WTC11 (cell line): ENCODE measurements around the gene PRDM9. TPM values are rescaled to one million over a fixed set of nuclear protein-coding genes. Genes with fewer than 3 reads are reported as not detected.
"Not testable (repeated sequence)": the region's sequence is repeated elsewhere in the genome, so short reads cannot be mapped to it uniquely, and the experiment has no call there.

Source experiments
- ATAC-seq: fragments of 200-7000 bp; cut with Tn5 transposase; 2 replicates; pipeline ENCODE4 v1.10.0; 2021; ENCODE audit warnings: mild to moderate bottlenecking, moderate library complexity
- CTCF ChIA-PET: fragments of 300-600 bp; sonication (Branson Sonifier 250); formaldehyde crosslinking; loops from one replicate; lab custom pipeline; 2021; ENCODE audit warnings: antibody characterized with exemption; lab: Charles Lee
- POLR2A ChIA-PET: fragments of 350-600 bp; sonication (Branson Sonifier 250); formaldehyde crosslinking; loops from one replicate; lab custom pipeline; 2021; ENCODE audit warnings: antibody characterized with exemption; lab: Charles Lee
- DNase-seq: peaks from one replicate; pipeline ENCODE4 v3.0.0; 2021; ENCODE audit warnings: low spot score
- H3K27ac Mint-ChIP-seq: 2 replicates; pipeline ENCODE4 v1.8.0; 2021; ENCODE audit warnings: mixed read lengths
- H3K27me3 Mint-ChIP-seq: 2 replicates; pipeline ENCODE4 v1.8.0; 2021; ENCODE audit warnings: low read depth, mild to moderate bottlenecking, moderate library complexity, mixed read lengths
- H3K36me3 Mint-ChIP-seq: 2 replicates; pipeline ENCODE4 v1.8.0; 2021; ENCODE audit warnings: mixed read lengths
- H3K4me1 Mint-ChIP-seq: 2 replicates; pipeline ENCODE4 v1.8.0; 2022; ENCODE audit warnings: mixed read lengths
- H3K4me3 Mint-ChIP-seq: 2 replicates; pipeline ENCODE4 v1.8.0; 2021; ENCODE audit warnings: mild to moderate bottlenecking, moderate library complexity, mixed read lengths
- H3K9me3 Mint-ChIP-seq: 2 replicates; pipeline ENCODE4 v1.8.0; 2021; ENCODE audit warnings: mixed read lengths
- CBFB ChIP-seq: sonication (generic); formaldehyde crosslinking; IDR thresholded peaks from 2 replicates; pipeline ENCODE4 v1.8.1; 2022; ENCODE audit warnings: mild to moderate bottlenecking, low read depth, missing genetic modification reagents
- CREB1 ChIP-seq: sonication (generic); formaldehyde crosslinking; IDR thresholded peaks from 2 replicates; pipeline ENCODE4 v1.8.0; 2023; ENCODE audit warnings: mild to moderate bottlenecking, missing genetic modification reagents
- FOXP1 ChIP-seq: sonication (generic); formaldehyde crosslinking; IDR thresholded peaks from 2 replicates; pipeline ENCODE4 v1.8.0; 2022; ENCODE audit warnings: missing genetic modification reagents, mild to moderate bottlenecking, moderate library complexity, borderline replicate concordance
- HMGA2 ChIP-seq: fragments of 250-450 bp; sonication (Bioruptor Pico); IDR thresholded peaks from 2 replicates; pipeline ENCODE4 v1.4.0; 2021; ENCODE audit warnings: mild to moderate bottlenecking, moderate library complexity
- MXD4 ChIP-seq: fragments of 250-450 bp; sonication (Bioruptor Pico); IDR thresholded peaks from 2 replicates; pipeline ENCODE4 v1.8.0; 2021; ENCODE audit warnings: mild to moderate bottlenecking, moderate library complexity, borderline replicate concordance
- NFE2L1 ChIP-seq: sonication (generic); formaldehyde crosslinking; IDR thresholded peaks from 2 replicates; pipeline ENCODE4 v1.8.1; 2023; ENCODE audit warnings: missing genetic modification reagents
- TEAD1 ChIP-seq: sonication (generic); formaldehyde crosslinking; IDR thresholded peaks from 2 replicates; pipeline ENCODE4 v1.8.0; 2022; ENCODE audit warnings: mild to moderate bottlenecking, missing genetic modification reagents
- ZNF121 ChIP-seq: sonication (generic); formaldehyde crosslinking; IDR thresholded peaks from 2 replicates; pipeline ENCODE4 v1.8.0; 2023; ENCODE audit warnings: missing genetic modification reagents
- total RNA-seq: library from RNA; stranded (reverse); gene quantifications from 3 replicates; pipeline ENCODE4 v1.2.3, GENCODE V29; 2021
- TF ChIP-seq, protein P1 (sequence below): sonication (generic); formaldehyde crosslinking; IDR thresholded peaks from 2 replicates; pipeline ENCODE4 v1.8.0; 2022; ENCODE audit warnings: mild to moderate bottlenecking, missing genetic modification reagents
- TF ChIP-seq, protein P2 (sequence below): sonication (generic); formaldehyde crosslinking; IDR thresholded peaks from 2 replicates; pipeline ENCODE4 v1.8.0; 2023; ENCODE audit warnings: mild to moderate bottlenecking, missing genetic modification reagents
- TF ChIP-seq, protein P3 (sequence below): sonication (generic); formaldehyde crosslinking; IDR thresholded peaks from 2 replicates; pipeline ENCODE4 v1.8.0; 2023; ENCODE audit warnings: missing genetic modification reagents
- TF ChIP-seq, protein P4 (sequence below): sonication (generic); formaldehyde crosslinking; IDR thresholded peaks from 2 replicates; pipeline ENCODE4 v1.8.1; 2022; ENCODE audit warnings: missing genetic modification reagents, borderline replicate concordance
- TF ChIP-seq, protein P5 (sequence below): sonication (generic); formaldehyde crosslinking; IDR thresholded peaks from 2 replicates; pipeline ENCODE4 v1.8.0; 2022; ENCODE audit warnings: missing genetic modification reagents

The PRDM9 gene
- total RNA-seq, 1 experiment from 2014 or later, result 0.15 TPM

DNA sequence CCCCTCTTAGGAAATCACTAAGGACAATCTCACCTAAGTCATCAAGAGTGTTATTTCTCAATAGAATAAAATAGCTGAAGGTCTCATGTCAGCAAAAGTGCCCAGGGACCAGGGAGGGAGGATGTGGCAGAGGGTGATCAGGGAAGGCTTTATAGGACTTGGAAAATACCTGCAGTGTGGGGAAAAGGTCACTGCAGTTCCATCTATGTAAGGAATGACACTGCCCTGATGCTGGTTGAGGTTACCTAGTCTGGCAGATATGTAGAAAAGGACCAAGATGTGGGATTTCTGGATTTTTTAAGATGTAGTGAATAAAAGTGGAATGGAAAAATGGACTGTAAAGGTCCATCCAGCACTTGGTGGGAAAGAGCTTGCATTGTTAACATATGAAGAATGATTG lies 18.3 kb downstream of the PRDM9 start:
- peaks cover 27% of the 10 kb centered on the region for H3K36me3 Mint-ChIP-seq
- POLR2A ChIA-PET, result no interaction called here
- H3K4me1 Mint-ChIP-seq, result peaks cover 13% of the 10 kb centered on the region
- H3K27me3 Mint-ChIP-seq, result no peaks in the 10 kb centered on the region; the same call in 1 of the 2 replicates
- no peak for ATAC-seq
- H3K4me3 Mint-ChIP-seq, result no peak overlapping the region
- peaks cover 43% of the 10 kb centered on the region for H3K9me3 Mint-ChIP-seq
- H3K27ac Mint-ChIP-seq, result no peak overlapping the region
- DNase-seq, result no peak
- TF ChIP-seq NFE2L1 (CRISPR knock-in tag), result no peak
- TF ChIP-seq, protein P1, sequence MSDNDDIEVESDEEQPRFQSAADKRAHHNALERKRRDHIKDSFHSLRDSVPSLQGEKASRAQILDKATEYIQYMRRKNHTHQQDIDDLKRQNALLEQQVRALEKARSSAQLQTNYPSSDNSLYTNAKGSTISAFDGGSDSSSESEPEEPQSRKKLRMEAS (CRISPR knock-in tag), result no peak
- TF ChIP-seq MXD4, result no peak
- TF ChIP-seq, protein P2, sequence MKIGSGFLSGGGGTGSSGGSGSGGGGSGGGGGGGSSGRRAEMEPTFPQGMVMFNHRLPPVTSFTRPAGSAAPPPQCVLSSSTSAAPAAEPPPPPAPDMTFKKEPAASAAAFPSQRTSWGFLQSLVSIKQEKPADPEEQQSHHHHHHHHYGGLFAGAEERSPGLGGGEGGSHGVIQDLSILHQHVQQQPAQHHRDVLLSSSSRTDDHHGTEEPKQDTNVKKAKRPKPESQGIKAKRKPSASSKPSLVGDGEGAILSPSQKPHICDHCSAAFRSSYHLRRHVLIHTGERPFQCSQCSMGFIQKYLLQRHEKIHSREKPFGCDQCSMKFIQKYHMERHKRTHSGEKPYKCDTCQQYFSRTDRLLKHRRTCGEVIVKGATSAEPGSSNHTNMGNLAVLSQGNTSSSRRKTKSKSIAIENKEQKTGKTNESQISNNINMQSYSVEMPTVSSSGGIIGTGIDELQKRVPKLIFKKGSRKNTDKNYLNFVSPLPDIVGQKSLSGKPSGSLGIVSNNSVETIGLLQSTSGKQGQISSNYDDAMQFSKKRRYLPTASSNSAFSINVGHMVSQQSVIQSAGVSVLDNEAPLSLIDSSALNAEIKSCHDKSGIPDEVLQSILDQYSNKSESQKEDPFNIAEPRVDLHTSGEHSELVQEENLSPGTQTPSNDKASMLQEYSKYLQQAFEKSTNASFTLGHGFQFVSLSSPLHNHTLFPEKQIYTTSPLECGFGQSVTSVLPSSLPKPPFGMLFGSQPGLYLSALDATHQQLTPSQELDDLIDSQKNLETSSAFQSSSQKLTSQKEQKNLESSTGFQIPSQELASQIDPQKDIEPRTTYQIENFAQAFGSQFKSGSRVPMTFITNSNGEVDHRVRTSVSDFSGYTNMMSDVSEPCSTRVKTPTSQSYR (CRISPR knock-in tag), result no peak
- no peak for TF ChIP-seq TEAD1 (CRISPR knock-in tag)
- TF ChIP-seq HMGA2, result no peak
- TF ChIP-seq, protein P3, sequence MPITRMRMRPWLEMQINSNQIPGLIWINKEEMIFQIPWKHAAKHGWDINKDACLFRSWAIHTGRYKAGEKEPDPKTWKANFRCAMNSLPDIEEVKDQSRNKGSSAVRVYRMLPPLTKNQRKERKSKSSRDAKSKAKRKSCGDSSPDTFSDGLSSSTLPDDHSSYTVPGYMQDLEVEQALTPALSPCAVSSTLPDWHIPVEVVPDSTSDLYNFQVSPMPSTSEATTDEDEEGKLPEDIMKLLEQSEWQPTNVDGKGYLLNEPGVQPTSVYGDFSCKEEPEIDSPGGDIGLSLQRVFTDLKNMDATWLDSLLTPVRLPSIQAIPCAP, result no peak
- CTCF ChIA-PET, result no interaction called here

DNA sequence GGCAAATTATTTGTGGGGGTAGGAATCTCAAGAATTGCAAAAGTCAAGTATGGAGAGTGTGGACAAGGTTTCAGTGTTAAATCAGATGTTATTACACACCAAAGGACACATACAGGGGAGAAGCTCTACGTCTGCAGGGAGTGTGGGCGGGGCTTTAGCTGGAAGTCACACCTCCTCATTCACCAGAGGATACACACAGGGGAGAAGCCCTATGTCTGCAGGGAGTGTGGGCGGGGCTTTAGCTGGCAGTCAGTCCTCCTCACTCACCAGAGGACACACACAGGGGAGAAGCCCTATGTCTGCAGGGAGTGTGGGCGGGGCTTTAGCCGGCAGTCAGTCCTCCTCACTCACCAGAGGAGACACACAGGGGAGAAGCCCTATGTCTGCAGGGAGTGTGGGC lies 19.2 kb downstream of the PRDM9 start:
- POLR2A ChIA-PET, H3K27me3 Mint-ChIP-seq, H3K27ac Mint-ChIP-seq, DNase-seq, ATAC-seq, CTCF ChIA-PET, H3K4me3 Mint-ChIP-seq: not testable (repeated sequence)
- Mint-ChIP-seq H3K4me1 (peaks cover 13% of the 10 kb centered on the region), H3K36me3 (peaks cover 25% of the 10 kb centered on the region), H3K9me3 (peaks cover 47% of the 10 kb centered on the region)

DNA sequence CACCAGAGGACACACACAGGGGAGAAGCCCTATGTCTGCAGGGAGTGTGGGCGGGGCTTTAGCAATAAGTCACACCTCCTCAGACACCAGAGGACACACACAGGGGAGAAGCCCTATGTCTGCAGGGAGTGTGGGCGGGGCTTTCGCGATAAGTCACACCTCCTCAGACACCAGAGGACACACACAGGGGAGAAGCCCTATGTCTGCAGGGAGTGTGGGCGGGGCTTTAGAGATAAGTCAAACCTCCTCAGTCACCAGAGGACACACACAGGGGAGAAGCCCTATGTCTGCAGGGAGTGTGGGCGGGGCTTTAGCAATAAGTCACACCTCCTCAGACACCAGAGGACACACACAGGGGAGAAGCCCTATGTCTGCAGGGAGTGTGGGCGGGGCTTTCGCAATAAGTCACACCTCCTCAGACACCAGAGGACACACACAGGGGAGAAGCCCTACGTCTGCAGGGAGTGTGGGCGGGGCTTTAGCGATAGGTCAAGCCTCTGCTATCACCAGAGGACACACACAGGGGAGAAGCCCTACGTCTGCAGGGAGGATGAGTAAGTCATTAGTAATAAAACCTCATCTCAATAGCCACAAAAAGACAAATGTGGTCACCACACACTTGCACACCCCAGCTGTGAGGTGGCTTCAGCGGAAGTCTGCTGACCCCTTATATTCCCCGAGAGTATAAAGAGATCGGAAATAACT lies 20.0 kb downstream of the PRDM9 start:
- H3K27me3 Mint-ChIP-seq, H3K4me3 Mint-ChIP-seq, POLR2A ChIA-PET, ATAC-seq, CTCF ChIA-PET: not testable (repeated sequence)
- Mint-ChIP-seq H3K4me1 (peaks cover 13% of the 10 kb centered on the region), H3K36me3 (peaks cover 25% of the 10 kb centered on the region), H3K27ac (peak overlapping the region; percentile 32; the same call in 1 of the 2 replicates), H3K9me3 (peaks cover 47% of the 10 kb centered on the region)
- DNase-seq, result peak; percentile 30

DNA sequence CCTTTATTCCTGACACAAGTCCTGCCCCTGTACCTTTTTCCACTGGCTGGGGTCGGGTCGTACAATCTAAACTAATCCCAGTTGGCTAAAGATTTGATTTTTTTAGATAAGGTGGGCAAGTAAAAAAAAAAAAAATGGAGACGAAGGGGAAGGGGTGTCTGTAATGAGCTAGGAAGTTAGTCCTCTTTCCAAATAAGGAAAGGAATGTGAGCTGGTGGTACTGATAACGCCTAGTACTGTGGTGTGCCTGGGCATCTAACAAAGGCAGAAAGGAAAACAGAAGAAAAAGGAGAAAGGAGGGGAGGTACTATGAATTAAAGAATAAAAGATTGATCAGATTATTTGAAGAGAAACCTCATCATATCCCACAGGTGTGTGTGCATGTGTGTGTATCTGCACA lies 21.3 kb downstream of the PRDM9 start:
- Mint-ChIP-seq H3K27me3 (no peaks in the 10 kb centered on the region; the same call in 1 of the 2 replicates), H3K9me3 (peaks cover 45% of the 10 kb centered on the region), H3K36me3 (peaks cover 23% of the 10 kb centered on the region), H3K4me3 (no peak overlapping the region), H3K27ac (no peak overlapping the region; the same call in 1 of the 2 replicates), H3K4me1 (peaks cover 13% of the 10 kb centered on the region)
- CTCF ChIA-PET, result interaction anchor here (0.6 kb wide), 1 partner anchor 204 kb away, joined by 4 read pairs; no protein-coding TSS in a partner anchor
- peak; percentile 24; the same call in 1 of the 2 replicates for ATAC-seq
- no peak for DNase-seq
- TF ChIP-seq, protein P4, sequence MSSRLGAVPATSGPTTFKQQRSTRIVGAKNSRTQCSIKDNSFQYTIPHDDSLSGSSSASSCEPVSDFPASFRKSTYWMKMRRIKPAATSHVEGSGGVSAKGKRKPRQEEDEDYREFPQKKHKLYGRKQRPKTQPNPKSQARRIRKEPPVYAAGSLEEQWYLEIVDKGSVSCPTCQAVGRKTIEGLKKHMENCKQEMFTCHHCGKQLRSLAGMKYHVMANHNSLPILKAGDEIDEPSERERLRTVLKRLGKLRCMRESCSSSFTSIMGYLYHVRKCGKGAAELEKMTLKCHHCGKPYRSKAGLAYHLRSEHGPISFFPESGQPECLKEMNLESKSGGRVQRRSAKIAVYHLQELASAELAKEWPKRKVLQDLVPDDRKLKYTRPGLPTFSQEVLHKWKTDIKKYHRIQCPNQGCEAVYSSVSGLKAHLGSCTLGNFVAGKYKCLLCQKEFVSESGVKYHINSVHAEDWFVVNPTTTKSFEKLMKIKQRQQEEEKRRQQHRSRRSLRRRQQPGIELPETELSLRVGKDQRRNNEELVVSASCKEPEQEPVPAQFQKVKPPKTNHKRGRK (CRISPR knock-in tag), result no peak
- POLR2A ChIA-PET, result no interaction called here

DNA sequence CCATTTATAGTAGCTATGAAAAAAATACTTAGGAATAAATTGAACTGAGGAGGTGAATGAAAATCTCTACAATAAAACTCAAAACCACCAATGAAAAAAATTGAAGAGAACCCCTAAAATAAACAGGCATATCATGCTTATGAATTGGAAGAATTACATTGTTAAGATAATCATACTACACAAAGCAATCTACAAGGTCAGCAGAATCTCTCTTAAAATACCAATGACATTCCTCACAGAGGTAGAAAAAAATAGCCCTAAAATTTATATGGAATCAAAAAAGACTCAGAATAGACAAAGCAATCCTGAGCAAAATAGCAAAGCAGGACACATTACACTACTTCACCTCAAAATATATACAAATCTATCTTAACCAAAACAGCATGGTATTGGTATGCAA lies 23.2 kb downstream of the PRDM9 start:
- Mint-ChIP-seq H3K27me3 (no peaks in the 10 kb centered on the region; the same call in 1 of the 2 replicates), H3K9me3 (peaks cover 32% of the 10 kb centered on the region), H3K36me3 (peaks cover 18% of the 10 kb centered on the region), H3K4me1 (peaks cover 13% of the 10 kb centered on the region), H3K27ac (no peak overlapping the region)
- POLR2A ChIA-PET, result no interaction called here
- CTCF ChIA-PET, result no interaction called here
- DNase-seq, result no peak
- no peak for ATAC-seq
- TF ChIP-seq ZNF121 (CRISPR knock-in tag) (no peak), NFE2L1 (CRISPR knock-in tag) (no peak), CBFB (no peak), CREB1 (CRISPR knock-in tag) (no peak), FOXP1 (CRISPR knock-in tag) (no peak)
- TF ChIP-seq, protein P5, sequence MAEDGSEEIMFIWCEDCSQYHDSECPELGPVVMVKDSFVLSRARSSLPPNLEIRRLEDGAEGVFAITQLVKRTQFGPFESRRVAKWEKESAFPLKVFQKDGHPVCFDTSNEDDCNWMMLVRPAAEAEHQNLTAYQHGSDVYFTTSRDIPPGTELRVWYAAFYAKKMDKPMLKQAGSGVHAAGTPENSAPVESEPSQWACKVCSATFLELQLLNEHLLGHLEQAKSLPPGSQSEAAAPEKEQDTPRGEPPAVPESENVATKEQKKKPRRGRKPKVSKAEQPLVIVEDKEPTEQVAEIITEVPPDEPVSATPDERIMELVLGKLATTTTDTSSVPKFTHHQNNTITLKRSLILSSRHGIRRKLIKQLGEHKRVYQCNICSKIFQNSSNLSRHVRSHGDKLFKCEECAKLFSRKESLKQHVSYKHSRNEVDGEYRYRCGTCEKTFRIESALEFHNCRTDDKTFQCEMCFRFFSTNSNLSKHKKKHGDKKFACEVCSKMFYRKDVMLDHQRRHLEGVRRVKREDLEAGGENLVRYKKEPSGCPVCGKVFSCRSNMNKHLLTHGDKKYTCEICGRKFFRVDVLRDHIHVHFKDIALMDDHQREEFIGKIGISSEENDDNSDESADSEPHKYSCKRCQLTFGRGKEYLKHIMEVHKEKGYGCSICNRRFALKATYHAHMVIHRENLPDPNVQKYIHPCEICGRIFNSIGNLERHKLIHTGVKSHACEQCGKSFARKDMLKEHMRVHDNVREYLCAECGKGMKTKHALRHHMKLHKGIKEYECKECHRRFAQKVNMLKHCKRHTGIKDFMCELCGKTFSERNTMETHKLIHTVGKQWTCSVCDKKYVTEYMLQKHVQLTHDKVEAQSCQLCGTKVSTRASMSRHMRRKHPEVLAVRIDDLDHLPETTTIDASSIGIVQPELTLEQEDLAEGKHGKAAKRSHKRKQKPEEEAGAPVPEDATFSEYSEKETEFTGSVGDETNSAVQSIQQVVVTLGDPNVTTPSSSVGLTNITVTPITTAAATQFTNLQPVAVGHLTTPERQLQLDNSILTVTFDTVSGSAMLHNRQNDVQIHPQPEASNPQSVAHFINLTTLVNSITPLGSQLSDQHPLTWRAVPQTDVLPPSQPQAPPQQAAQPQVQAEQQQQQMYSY (CRISPR knock-in tag), result no peak
- TF ChIP-seq, all 79 proteins: peak for 0
- H3K4me3 Mint-ChIP-seq, result no peak overlapping the region
